ENCODE measurements around the gene FDPS. TPM values are rescaled to one million over a fixed set of nuclear protein-coding genes. Genes with fewer than 3 reads are reported as not detected.

FDPS gene
- total and polyA plus RNA-seq, 2 donors (not counting 1 experiment from before 2014, with no cell fraction given) = 88.3 to 128 TPM

DNA sequence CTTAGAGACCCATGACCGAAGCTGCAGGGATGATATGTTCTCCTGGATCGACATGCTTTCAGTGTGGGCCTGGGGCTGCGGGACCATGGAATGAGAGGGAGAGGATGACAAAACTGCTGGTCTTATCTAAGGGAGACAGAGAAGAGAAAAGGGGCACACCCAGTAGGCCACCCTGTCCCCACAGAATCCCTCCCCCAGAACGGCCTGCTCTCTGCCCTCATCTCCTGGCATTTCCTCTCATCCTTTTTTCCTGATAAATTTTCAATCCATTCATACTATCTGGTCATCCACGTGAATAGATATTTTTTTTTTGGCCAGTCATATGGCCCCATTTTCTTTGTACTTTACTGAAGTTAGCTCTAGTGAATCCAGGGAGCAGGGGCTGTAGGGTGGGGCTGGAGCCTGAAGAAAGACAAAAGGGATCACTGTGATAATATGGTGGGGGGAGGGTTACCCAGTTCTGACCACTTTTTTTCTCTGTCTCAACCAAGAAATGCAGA lies 7.3 kb upstream of the FDPS start, which contains the start of gene PKLR:
TSS of gene PKLR (minus strand) at position 97 of the 500 bp plus-strand sequence. CDS start at position 54, 43 bp downstream.
- intact Hi-C loops (cut with micrococcal nuclease) = no loop called here
- H3K4me1 ChIP-seq (ENCODE audit: control insufficient read depth in 2 of 2, insufficient read depth in 2 of 2, low read length in 2 of 2) = no peaks in the 10 kb centered on the region
- no peaks in the 10 kb centered on the region for H3K79me2 ChIP-seq (ENCODE audit: control insufficient read depth, insufficient read depth, low read length)
- no peak within 1 kb of the TSS for H3K27ac Mint-ChIP-seq
- no peak within 1 kb of the TSS for H3K9ac ChIP-seq (ENCODE audit: low read length)
- H3K4me2 ChIP-seq (replicated peaks; ENCODE audit: low read depth, low read length, poor library complexity, severe bottlenecking) = no peak within 1 kb of the TSS
- no peak for ATAC-seq (ENCODE audit: low read depth)
- H4K20me1 ChIP-seq (ENCODE audit: control insufficient read depth, insufficient read depth, low read length, poor library complexity, severe bottlenecking) = no peaks in the 10 kb centered on the region
- WGBS (ENCODE audit: insufficient coverage) = 100% methylated on average over 2 of the region's 5 CpGs
- peaks cover 17% of the 10 kb centered on the region for H3K27me3 Mint-ChIP-seq
- no peak for DNase-seq
- peaks cover 0 to 2% (median under 1%) of the 10 kb centered on the region in 4 experiments for H3K27me3 ChIP-seq (replicated peaks in 1 of 4; ENCODE audit: control extremely low read depth in 1 of 4, control insufficient read depth in 3 of 4, insufficient read depth in 4 of 4, low read length in 3 of 4)
- H3K27ac ChIP-seq (ENCODE audit: low read length in 2 of 2) = no peak within 1 kb of the TSS
- H3K4me1 Mint-ChIP-seq = no peaks in the 10 kb centered on the region
- H3K4me3 ChIP-seq (ENCODE audit: control extremely low read depth in 1 of 5, extremely low read depth in 1 of 5, insufficient read depth in 1 of 5, low read depth in 2 of 5, low read length in 4 of 5) = no peak within 1 kb of the TSS
- H3K9me3 Mint-ChIP-seq (ENCODE audit: insufficient read depth) = no peaks in the 10 kb centered on the region
- TF ChIP-seq EZH2 (IDR thresholded peaks at IDR 0.05; ENCODE audit: borderline replicate concordance, insufficient read depth, low read depth, low read length, poor library complexity, severe bottlenecking) (no peak), CTCF (IDR thresholded peaks at IDR 0.05) (no peak)
- H2AFZ ChIP-seq (ENCODE audit: insufficient read depth, low read depth, low read length, poor library complexity, severe bottlenecking) = no peak within 1 kb of the TSS
- H3K9me3 ChIP-seq (ENCODE audit: control extremely low read depth in 1 of 3, control insufficient read depth in 2 of 3, insufficient read depth in 1 of 3, low read length in 2 of 3) = no peaks in the 10 kb centered on the region
- H3K36me3 ChIP-seq (replicated peaks in 1 of 2; ENCODE audit: control extremely low read depth in 1 of 2, control insufficient read depth in 1 of 2, extremely low read depth in 1 of 2, insufficient read depth in 2 of 2, low read length in 1 of 2) = no peaks in the 10 kb centered on the region
- ChIA-PET CTCF (interaction anchor here (1.5 kb wide), 1 partner anchor 21 kb away, joined by 4 read pairs; no protein-coding TSS in a partner anchor), POLR2A (no interaction called here)
- no peak within 1 kb of the TSS for H3K4me3 Mint-ChIP-seq

DNA sequence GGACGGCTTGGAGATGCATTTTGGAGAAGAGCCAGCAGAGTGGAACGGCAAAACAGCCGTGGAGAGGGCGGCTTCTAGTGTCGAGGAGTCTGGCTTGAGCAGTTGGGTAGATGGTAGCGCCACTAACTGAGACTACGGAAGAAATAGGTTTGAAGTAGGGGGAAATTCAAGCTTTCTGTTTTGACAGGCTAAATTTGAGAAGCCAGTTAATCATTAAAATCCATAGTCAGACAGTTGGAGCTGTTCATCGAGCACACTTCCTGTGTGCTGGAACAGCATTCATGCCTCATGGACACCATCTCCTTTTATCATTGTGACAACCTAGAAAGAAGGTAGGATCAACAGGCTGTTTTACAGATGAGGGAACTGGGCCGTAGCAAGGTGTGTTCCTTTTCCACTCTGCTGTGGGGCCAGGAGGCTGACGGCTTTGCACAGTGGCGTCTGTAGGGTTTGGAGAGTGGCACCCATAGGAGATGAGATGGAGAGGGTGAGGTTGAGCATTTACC lies 4.1 kb upstream of the FDPS start:
- H3K4me2 ChIP-seq (replicated peaks; ENCODE audit: low read depth, low read length, poor library complexity, severe bottlenecking) = no peak overlapping the region

More for the DNA sequence above, 4.1 kb upstream of the FDPS start:
- DNase-seq (no peak), ATAC-seq (ENCODE audit: low read depth) (no peak)
- peaks cover 10% of the 10 kb centered on the region for H3K79me2 ChIP-seq (ENCODE audit: control insufficient read depth, insufficient read depth, low read length)
- Mint-ChIP-seq H3K4me3 (no peak overlapping the region), H3K9me3 (ENCODE audit: insufficient read depth) (no peaks in the 10 kb centered on the region), H3K27me3 (peaks cover 4% of the 10 kb centered on the region), H3K4me1 (peaks cover 11% of the 10 kb centered on the region), H3K27ac (no peak overlapping the region)
- TF ChIP-seq EZH2 (IDR thresholded peaks at IDR 0.05; ENCODE audit: borderline replicate concordance, insufficient read depth, low read depth, low read length, poor library complexity, severe bottlenecking) (no peak), CTCF (IDR thresholded peaks at IDR 0.05) (no peak)
- H2AFZ ChIP-seq (ENCODE audit: insufficient read depth, low read depth, low read length, poor library complexity, severe bottlenecking) = no peak overlapping the region
- CTCF ChIA-PET = interaction anchor here (1.9 to 5.0 kb wide), 3 partner anchors 14 to 54 kb away, joined by 5 to 46 read pairs (median 31); no protein-coding TSS in a partner anchor
- peaks cover 0 to under 1% (median 0%) of the 10 kb centered on the region in 3 donors for H3K9me3 ChIP-seq (ENCODE audit: control extremely low read depth in 1 of 3, control insufficient read depth in 2 of 3, insufficient read depth in 1 of 3, low read length in 2 of 3)
- no peak overlapping the region for H3K4me3 ChIP-seq (ENCODE audit: control extremely low read depth in 1 of 5, extremely low read depth in 1 of 5, insufficient read depth in 1 of 5, low read depth in 2 of 5, low read length in 4 of 5)
- no peaks in the 10 kb centered on the region for H3K36me3 ChIP-seq (replicated peaks in 1 of 2; ENCODE audit: control extremely low read depth in 1 of 2, control insufficient read depth in 1 of 2, extremely low read depth in 1 of 2, insufficient read depth in 2 of 2, low read length in 1 of 2)
- H3K9ac ChIP-seq (ENCODE audit: low read length) = no peak overlapping the region
- no peaks in the 10 kb centered on the region for H4K20me1 ChIP-seq (ENCODE audit: control insufficient read depth, insufficient read depth, low read length, poor library complexity, severe bottlenecking)
- 95% methylated on average over 5 of the region's 11 CpGs for WGBS (ENCODE audit: insufficient coverage)
- no peaks in the 10 kb centered on the region for H3K27me3 ChIP-seq (replicated peaks in 1 of 4; ENCODE audit: control extremely low read depth in 1 of 4, control insufficient read depth in 3 of 4, insufficient read depth in 4 of 4, low read length in 3 of 4)
- POLR2A ChIA-PET = no interaction called here
- H3K27ac ChIP-seq (ENCODE audit: low read length in 2 of 2) = no peak overlapping the region
- peaks cover 5 to 16% of the 10 kb centered on the region in 2 donors for H3K4me1 ChIP-seq (ENCODE audit: control insufficient read depth in 2 of 2, insufficient read depth in 2 of 2, low read length in 2 of 2)
- intact Hi-C loops (cut with micrococcal nuclease) = loop anchor here (5.0 kb wide), 1 partner anchor 553 kb away; the partner anchor contains the start of genes GON4L and SYT11
